ENCODE results near the gene STING1. TPM values are rescaled to one million over a fixed set of nuclear protein-coding genes. Genes with fewer than 3 reads are reported as not detected.

STING1 gene
- total and polyA plus RNA-seq, 2 of the 8 experiments (the other 6 are each of a cell fraction or from before 2014, with no cell fraction given): 0.26 to 0.47 TPM

DNA sequence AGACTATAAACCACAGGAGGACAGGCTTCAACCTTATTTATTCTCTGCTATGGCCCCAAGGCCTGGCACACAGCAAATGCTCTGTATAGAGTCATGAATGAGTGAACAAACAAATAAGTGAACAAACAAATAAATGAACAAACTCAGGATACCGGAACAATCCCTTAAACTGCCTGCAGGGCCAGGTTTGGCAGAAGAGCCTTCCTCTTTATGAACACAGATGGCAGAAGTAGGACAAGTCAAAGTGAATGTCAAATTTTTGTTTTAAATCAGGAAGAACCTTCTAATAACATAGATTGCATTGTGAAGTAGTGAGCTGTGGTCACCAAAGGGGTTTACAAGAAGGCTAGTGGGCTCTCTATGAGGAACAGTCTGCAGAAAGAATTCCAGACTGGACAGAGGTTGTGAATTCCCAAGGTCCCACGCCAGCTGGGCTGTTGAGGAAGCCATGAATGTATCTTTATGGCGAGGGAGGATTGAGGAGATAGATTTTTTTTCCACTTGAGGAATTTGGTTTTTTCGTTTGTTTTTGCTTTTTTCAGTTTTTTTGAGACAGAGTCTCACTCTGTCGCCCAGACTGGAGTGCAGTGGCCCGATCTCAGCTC lies 30.3 kb upstream of the STING1 start:
- no peak overlapping the region for H2BK20ac ChIP-seq (ENCODE audit: low read length)
- no peak for TF ChIP-seq KDM5A (IDR thresholded peaks at IDR 0.05; ENCODE audit: low read length)
- no peak for TF ChIP-seq TCF12 (IDR thresholded peaks at IDR 0.05; ENCODE audit: low read depth, low read length)
- TF ChIP-seq HDAC6 (IDR thresholded peaks at IDR 0.05; ENCODE audit: low read depth, low read length): no peak
- TF ChIP-seq, protein P1, sequence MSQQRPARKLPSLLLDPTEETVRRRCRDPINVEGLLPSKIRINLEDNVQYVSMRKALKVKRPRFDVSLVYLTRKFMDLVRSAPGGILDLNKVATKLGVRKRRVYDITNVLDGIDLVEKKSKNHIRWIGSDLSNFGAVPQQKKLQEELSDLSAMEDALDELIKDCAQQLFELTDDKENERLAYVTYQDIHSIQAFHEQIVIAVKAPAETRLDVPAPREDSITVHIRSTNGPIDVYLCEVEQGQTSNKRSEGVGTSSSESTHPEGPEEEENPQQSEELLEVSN (IDR thresholded peaks at IDR 0.05): no peak
- TF ChIP-seq POU5F1 (IDR thresholded peaks at IDR 0.05; ENCODE audit: low read depth, low read length): no peak
- TF ChIP-seq ASH2L (IDR thresholded peaks at IDR 0.05; ENCODE audit: low read length): no peak
- no peak for TF ChIP-seq CREB1 (IDR thresholded peaks at IDR 0.05)
- TF ChIP-seq BACH1 (IDR thresholded peaks at IDR 0.05; ENCODE audit: low read length): no peak
- TF ChIP-seq, protein P2, sequence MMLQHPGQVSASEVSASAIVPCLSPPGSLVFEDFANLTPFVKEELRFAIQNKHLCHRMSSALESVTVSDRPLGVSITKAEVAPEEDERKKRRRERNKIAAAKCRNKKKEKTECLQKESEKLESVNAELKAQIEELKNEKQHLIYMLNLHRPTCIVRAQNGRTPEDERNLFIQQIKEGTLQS (IDR thresholded peaks at IDR 0.05; ENCODE audit: insufficient read depth, low read depth, low read length): no peak
- no peak for TF ChIP-seq NRF1 (IDR thresholded peaks at IDR 0.05; ENCODE audit: low read depth, low read length)
- TF ChIP-seq RXRA (IDR thresholded peaks at IDR 0.05; ENCODE audit: insufficient read depth, low read depth, low read length): no peak
- no peak for TF ChIP-seq ZNF274 (IDR thresholded peaks at IDR 0.05; ENCODE audit: borderline replicate concordance, extremely low read depth, low read length)

More for the DNA sequence above, 30.3 kb upstream of the STING1 start:
- Histone ChIP-seq H2AFZ (ENCODE audit: low read length) (no peak overlapping the region), H3K56ac (replicated peaks; ENCODE audit: insufficient read length, low read depth, low read length) (no peak overlapping the region), H3K9ac (replicated peaks in 1 of 4; ENCODE audit: extremely low read depth in 1 of 4, low read depth in 3 of 4, low read length in 3 of 4) (no peak overlapping the region), H3K27ac (ENCODE audit: low read depth, low read length) (no peak overlapping the region), H3K36me3 (ENCODE audit: control insufficient read depth in 2 of 4, insufficient read depth in 4 of 4, low read length in 3 of 4) (no peaks in the 10 kb centered on the region), H3K4me2 (ENCODE audit: insufficient read depth in 1 of 2, low read depth in 2 of 2, low read length in 2 of 2) (no peak overlapping the region), H3K4ac (replicated peaks; ENCODE audit: insufficient read length, low read depth, low read length) (no peak overlapping the region), H3K79me2 (ENCODE audit: control insufficient read depth in 1 of 2, insufficient read depth in 2 of 2, low read length in 2 of 2) (no peaks in the 10 kb centered on the region), H3K23ac (ENCODE audit: insufficient read length) (no peak overlapping the region), H3K79me1 (ENCODE audit: low read depth, low read length) (no peaks in the 10 kb centered on the region), H3K4me1 (replicated peaks in 1 of 4; ENCODE audit: control insufficient read depth in 3 of 4, insufficient read depth in 4 of 4, low read length in 3 of 4) (peaks cover 2 to 5% (median 3%) of the 10 kb centered on the region in 4 experiments; a peak in 4 of 7 replicates), H2AK5ac (ENCODE audit: low read depth, low read length) (no peak overlapping the region), H3K27me3 (replicated peaks in 1 of 4; ENCODE audit: control insufficient read depth in 3 of 4, extremely low read depth in 1 of 4, insufficient read depth in 3 of 4, low read length in 3 of 4) (no peaks in the 10 kb centered on the region; a peak in 1 of 7 replicates), H2BK5ac (ENCODE audit: low read depth, low read length) (no peak overlapping the region), H4K20me1 (replicated peaks in 1 of 2; ENCODE audit: control insufficient read depth in 1 of 2, insufficient read depth in 2 of 2, low read length in 2 of 2) (no peaks in the 10 kb centered on the region), H3K14ac (ENCODE audit: insufficient read length) (no peak overlapping the region), H4K8ac (ENCODE audit: extremely low read depth, insufficient read depth, low read length) (no peak overlapping the region), H3K4me3 (ENCODE audit: extremely low read depth in 1 of 4, insufficient read depth in 2 of 4, low read depth in 3 of 4, low read length in 4 of 4) (no peak overlapping the region), H4K5ac (ENCODE audit: insufficient read length, low read depth, low read length) (no peak overlapping the region), H3K18ac (ENCODE audit: extremely low read depth, low read length) (no peak overlapping the region), H2BK12ac (ENCODE audit: low read depth, low read length) (no peak overlapping the region), H4K91ac (replicated peaks; ENCODE audit: insufficient read length, low read length) (no peak overlapping the region), H3K9me3 (ENCODE audit: insufficient read depth in 2 of 2, low read depth in 1 of 2, low read length in 1 of 2) (no peaks in the 10 kb centered on the region), H2BK15ac (ENCODE audit: low read length) (no peak overlapping the region), H2BK120ac (replicated peaks; ENCODE audit: low read depth, low read length) (no peak overlapping the region), H3K23me2 (ENCODE audit: low read depth, low read length) (no peaks in the 10 kb centered on the region)
- no peak for DNase-seq (ENCODE audit: low read depth in 1 of 2, low spot score in 2 of 2)
- FAIRE-seq: no peak
- ChIA-PET POLR2A (ENCODE audit: partially characterized antibody) (interaction anchor here (0.9 to 2.0 kb wide), 6 partner anchors 9 to 93 kb away, joined by 3 to 6 read pairs (median 5); no protein-coding TSS in a partner anchor), CTCF (ENCODE audit: partially characterized antibody) (interaction anchor here (0.8 to 17.5 kb wide), 28 partner anchors 14 to 131 kb away, joined by 3 to 319 read pairs (median 6); partner anchors contain the start of genes DNAJC18, ECSCR and STING1)
- WGBS, 2 experiments (ENCODE audit: extremely low coverage in 1 of 2, insufficient coverage in 1 of 2, insufficient read length in 1 of 2, insufficient replicate concordance in 2 of 2, low coverage in 1 of 2, low lambda C conversion rate in 2 of 2, missing lambda C conversion rate in 1 of 2): 98% methylated on average over 6 of the region's 6 CpGs; no CpG with 5 or more reads in 1 of the 2 experiments
